CD4-positive, alpha-beta memory T cell (primary cell): Measurements from ENCODE around the gene PPARA. TPM values are rescaled to one million over a fixed set of nuclear protein-coding genes. Genes with fewer than 3 reads are reported as not detected.
A peak's percentile ranks its signal among the peaks of the same experiment; 100 is the strongest.

ENCODE experiments used
- CTCF ChIA-PET: fragments of 350-600 bp; sonication (Branson Sonifier 250); formaldehyde crosslinking; loops from one replicate; lab custom pipeline; 2021; ENCODE audit warnings: inconsistent platforms; ENCODE audit not compliant: partially characterized antibody; lab: Charles Lee
- POLR2A ChIA-PET: fragments of 350-600 bp; sonication (Branson Sonifier 250); formaldehyde crosslinking; loops from one replicate; lab custom pipeline; 2021; ENCODE audit not compliant: partially characterized antibody; lab: Charles Lee
- DNase-seq, 5 donors: peaks; one replicate each; pipeline versions ENCODE4 v3.0.0 to v3.0.0-alpha.2; 2020 to 2022; ENCODE audit warnings: mixed read lengths in 1 of 5
- H3K27ac ChIP-seq: one replicate; pipeline ENCODE4 v1.7.0; 2013; ENCODE audit warnings: low read depth, low read length
- H3K27me3 ChIP-seq: 2 replicates; pipeline ENCODE4 v1.7.0; 2013; ENCODE audit warnings: mild to moderate bottlenecking, low read length, moderate library complexity; ENCODE audit not compliant: insufficient read depth
- H3K36me3 ChIP-seq: 2 replicates; pipeline ENCODE4 v1.7.0; 2013; ENCODE audit warnings: mild to moderate bottlenecking, low read length, moderate library complexity; ENCODE audit not compliant: insufficient read depth
- H3K4me1 ChIP-seq: 2 replicates; pipeline ENCODE4 v1.7.0; 2013; ENCODE audit warnings: mild to moderate bottlenecking, low read length, moderate library complexity; ENCODE audit not compliant: insufficient read depth
- H3K4me3 ChIP-seq, 2 donors: one replicate each; pipeline ENCODE4 v1.7.0; 2013; ENCODE audit warnings: low read length in 2 of 2, mild to moderate bottlenecking in 1 of 2
- H3K9me3 ChIP-seq, 2 donors: one replicate each; pipeline ENCODE4 v1.7.0; 2013; ENCODE audit warnings: low read length in 2 of 2, control low read depth in 1 of 2; ENCODE audit not compliant: control insufficient read depth in 1 of 2
- H3K27ac Mint-ChIP-seq, 7 donors: one replicate each; pipeline ENCODE4 v1.8.0; 2020 to 2021; ENCODE audit warnings: mixed read lengths in 7 of 7, mild to moderate bottlenecking in 6 of 7, inconsistent platforms in 3 of 7, moderate library complexity in 3 of 7
- H3K27me3 Mint-ChIP-seq, 2 donors: one replicate each; pipeline ENCODE4 v1.8.0; 2020 to 2021; ENCODE audit warnings: mixed read lengths in 2 of 2
- H3K36me3 Mint-ChIP-seq, 2 donors: one replicate each; pipeline ENCODE4 v1.8.0; 2020 to 2021; ENCODE audit warnings: mixed read lengths in 2 of 2, inconsistent platforms in 1 of 2, mild to moderate bottlenecking in 1 of 2
- H3K4me1 Mint-ChIP-seq, 4 donors: one replicate each; pipeline ENCODE4 v1.8.0; 2020 to 2021; ENCODE audit warnings: mixed read lengths in 4 of 4, mild to moderate bottlenecking in 1 of 4
- H3K4me3 Mint-ChIP-seq, 8 donors: one replicate each; pipeline ENCODE4 v1.8.0; 2020 to 2021; ENCODE audit warnings: mixed read lengths in 8 of 8, mild to moderate bottlenecking in 7 of 8, moderate library complexity in 6 of 8, inconsistent platforms in 3 of 8
- H3K9me3 Mint-ChIP-seq, 8 donors: one replicate each; pipeline ENCODE4 v1.8.0; 2020 to 2021; ENCODE audit warnings: mixed read lengths in 8 of 8, mild to moderate bottlenecking in 5 of 8, inconsistent platforms in 3 of 8, moderate library complexity in 1 of 8
- intact Hi-C: fragments of 100-400 bp; cut with micrococcal nuclease; formaldehyde crosslinking; loops from one replicate; pipeline ENCODE4 v1.15.1; 2023
- polyA plus RNA-seq, 2 donors: library from polyadenylated mRNA; unstranded; fragments of 300-500 nt; fragmentation: Illumina TruSeq; gene quantifications; one replicate each; pipeline ENCODE4 v1.2.3, GENCODE V29; 2021
- total RNA-seq, 2 experiments: library from RNA; stranded (reverse); gene quantifications; one replicate each; pipeline ENCODE4 v1.2.3, GENCODE V29; 2021

Gene PPARA
- total RNA-seq (10 to 100 TPM; 21.3 to 23.2 TPM), polyA plus RNA-seq (1 to 10 TPM in 1 of 2 donors, under 1 TPM in 1; 0.91 to 5.8 TPM)

DNA sequence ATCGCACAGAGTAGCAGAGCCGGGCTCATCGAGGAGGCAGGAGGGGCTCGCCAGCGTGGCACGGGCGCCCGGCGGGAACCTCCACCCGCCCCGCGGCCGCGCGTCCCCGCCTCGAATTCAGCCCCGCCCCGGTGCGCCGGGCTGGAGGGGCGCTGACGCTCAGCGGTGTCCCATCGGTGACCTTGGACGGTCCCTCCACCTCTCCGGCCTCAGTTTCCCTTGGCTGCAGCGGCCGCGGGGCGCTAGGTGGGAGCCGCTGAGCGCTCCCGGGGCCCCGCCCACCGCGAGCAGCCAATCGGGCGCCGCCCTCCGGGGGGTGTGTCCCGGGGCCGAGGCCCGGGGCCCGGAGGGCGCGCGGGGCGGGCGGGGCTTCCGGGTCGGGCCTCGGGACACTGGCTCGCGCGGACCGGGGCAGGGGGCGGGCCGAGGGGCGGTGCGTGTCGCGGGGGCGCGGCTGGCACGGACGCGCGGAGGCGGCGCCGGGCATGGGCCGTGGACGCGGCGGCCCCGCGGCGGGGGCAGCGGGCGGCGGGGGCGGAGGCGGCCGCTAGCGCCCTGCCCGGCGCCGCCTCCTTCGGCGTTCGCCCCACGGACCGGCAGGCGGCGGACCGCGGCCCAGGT lies at the start of gene PPARA:
Gene PPARA, plus strand, starts transcription at position 493 of the 621 bp plus-strand sequence. CDS start 47,858 bp downstream, outside the sequence.
- H3K4me3 ChIP-seq: peak within 1 kb of the TSS; percentile 57 to 74
- peak within 1 kb of the TSS; percentile 76 to 90 (median 85) for H3K27ac Mint-ChIP-seq
- ChIA-PET CTCF (no interaction called here), POLR2A (interaction anchor here (0.7 to 4.2 kb wide), 6 partner anchors 102 to 156 kb away, joined by 3 to 30 read pairs (median 4); partner anchors contain the start of gene GTSE1)
- peak within 1 kb of the TSS; percentile 61 for H3K27ac ChIP-seq
- H3K27me3 ChIP-seq: no peaks in the 10 kb centered on the region
- DNase-seq: peak; percentile 76 to 86 (median 80)
- no peaks in the 10 kb centered on the region for H3K27me3 Mint-ChIP-seq
- peak within 1 kb of the TSS; percentile 77 to 89 (median 83) for H3K4me3 Mint-ChIP-seq
- intact Hi-C loops: loop anchor here (1.0 kb wide), 1 partner anchor 146 kb away; the partner anchor contains the start of gene GTSE1
- no peaks in the 10 kb centered on the region for H3K9me3 ChIP-seq
- no peaks in the 10 kb centered on the region for H3K36me3 ChIP-seq
- H3K36me3 Mint-ChIP-seq: peaks cover 0 to 12% of the 10 kb centered on the region in 2 donors
- H3K4me1 ChIP-seq: peaks cover 15% of the 10 kb centered on the region
- peaks cover 12 to 26% (median 16%) of the 10 kb centered on the region in 4 donors for H3K4me1 Mint-ChIP-seq
- no peaks in the 10 kb centered on the region for H3K9me3 Mint-ChIP-seq

DNA sequence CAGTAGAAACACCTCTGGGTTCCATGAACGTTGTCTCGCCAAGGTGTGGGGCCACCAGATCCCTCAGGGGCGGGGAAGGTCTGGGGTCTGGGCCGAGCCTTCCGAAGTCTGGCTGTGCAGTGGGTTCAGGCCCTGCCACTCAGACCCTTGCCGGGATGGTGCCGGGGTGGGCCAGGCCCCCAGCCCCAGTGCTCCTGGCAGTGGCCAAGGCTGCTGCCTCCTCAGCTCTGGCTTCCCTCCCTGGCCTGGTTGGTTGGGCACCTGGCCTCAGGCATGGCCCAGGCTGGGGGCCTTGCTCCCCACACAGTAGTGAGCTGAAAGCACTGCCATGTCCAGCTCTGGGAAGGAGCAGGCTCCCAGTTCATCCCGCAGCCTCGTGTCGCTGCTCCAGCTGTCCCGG lies 48.2 kb upstream of the PPARA start:
- Histone ChIP-seq H3K9me3 (no peaks in the 10 kb centered on the region), H3K4me1 (no peaks in the 10 kb centered on the region), H3K27me3 (no peaks in the 10 kb centered on the region), H3K4me3 (no peak overlapping the region), H3K36me3 (peaks cover 3% of the 10 kb centered on the region), H3K27ac (no peak overlapping the region)
- Mint-ChIP-seq H3K27me3 (no peaks in the 10 kb centered on the region), H3K4me3 (no peak overlapping the region), H3K36me3 (peaks cover 0 to 8% of the 10 kb centered on the region in 2 donors), H3K27ac (no peak overlapping the region), H3K9me3 (no peaks in the 10 kb centered on the region), H3K4me1 (peaks cover 0 to 2% (median 0%) of the 10 kb centered on the region in 4 donors)
- intact Hi-C loops: no loop called here
- POLR2A ChIA-PET: no interaction called here
- DNase-seq: no peak
- CTCF ChIA-PET: interaction anchor here (1.7 kb wide), 1 partner anchor 96 kb away, joined by 4 read pairs; no protein-coding TSS in a partner anchor

DNA sequence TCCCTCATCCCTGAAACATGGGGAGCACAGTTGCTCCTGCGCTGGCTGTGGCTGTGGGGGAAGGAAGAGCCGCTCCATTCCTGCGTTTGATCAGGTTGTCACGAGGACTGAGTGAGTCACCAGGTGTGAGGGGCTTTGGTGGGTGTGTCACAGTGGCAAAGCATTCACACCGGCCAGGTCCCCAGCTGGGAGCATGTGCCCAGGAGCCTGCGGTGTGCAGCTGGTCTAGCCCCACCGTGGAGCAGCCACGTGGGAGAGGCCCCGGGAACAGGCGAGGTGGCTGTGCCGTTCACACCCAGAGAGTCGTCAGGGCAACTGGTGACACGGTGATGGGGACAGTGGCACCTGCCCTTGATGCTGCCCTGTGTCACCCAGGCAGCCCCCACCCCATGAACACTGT lies 47.6 kb upstream of the PPARA start:
- Histone ChIP-seq H3K4me1 (no peaks in the 10 kb centered on the region), H3K27ac (no peak overlapping the region), H3K36me3 (peaks cover 3% of the 10 kb centered on the region), H3K27me3 (no peaks in the 10 kb centered on the region), H3K9me3 (no peaks in the 10 kb centered on the region), H3K4me3 (no peak overlapping the region)
- Mint-ChIP-seq H3K4me3 (no peak overlapping the region), H3K4me1 (peaks cover 0 to 2% (median 0%) of the 10 kb centered on the region in 4 donors), H3K27ac (no peak overlapping the region), H3K9me3 (no peaks in the 10 kb centered on the region), H3K27me3 (no peaks in the 10 kb centered on the region), H3K36me3 (peaks cover 0 to 8% of the 10 kb centered on the region in 2 donors)
- no peak for DNase-seq
- intact Hi-C loops: no loop called here
- CTCF ChIA-PET: interaction anchor here (1.7 kb wide), 1 partner anchor 96 kb away, joined by 4 read pairs; no protein-coding TSS in a partner anchor
- POLR2A ChIA-PET: no interaction called here

DNA sequence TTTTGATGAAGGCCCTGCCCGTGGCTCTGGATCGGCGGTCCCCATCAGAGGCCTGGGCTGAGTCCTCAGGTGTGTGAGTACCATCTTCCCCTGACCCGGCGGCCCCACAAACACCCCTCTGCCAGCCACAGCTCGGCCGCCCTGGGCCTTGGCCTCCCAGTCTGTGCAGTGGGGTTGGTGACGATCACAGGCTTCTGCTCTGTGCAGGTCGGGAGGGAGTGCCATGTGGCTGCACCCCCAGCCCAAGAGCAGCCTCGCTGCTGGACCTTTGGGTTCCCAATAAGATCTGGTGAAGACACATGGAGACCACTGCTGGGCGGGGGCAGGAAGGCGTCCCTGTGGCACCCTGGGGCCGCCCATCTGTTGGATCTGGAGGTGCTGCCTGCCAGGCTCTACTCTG lies 47.1 kb upstream of the PPARA start:
- H3K27me3 Mint-ChIP-seq: no peaks in the 10 kb centered on the region
- ChIA-PET POLR2A (no interaction called here), CTCF (no interaction called here)
- H3K4me1 ChIP-seq: no peaks in the 10 kb centered on the region
- H3K4me1 Mint-ChIP-seq: peaks cover 0 to 2% (median 0%) of the 10 kb centered on the region in 4 donors
- DNase-seq: no peak
- no peaks in the 10 kb centered on the region for H3K9me3 Mint-ChIP-seq
- no peak overlapping the region for H3K4me3 ChIP-seq
- H3K27ac ChIP-seq: no peak overlapping the region
- H3K27ac Mint-ChIP-seq: peak overlapping the region in 1 of 7 donors; percentile 52
- no peaks in the 10 kb centered on the region for H3K9me3 ChIP-seq
- no peaks in the 10 kb centered on the region for H3K27me3 ChIP-seq
- intact Hi-C loops: no loop called here
- H3K36me3 Mint-ChIP-seq: peaks cover 0 to 8% of the 10 kb centered on the region in 2 donors
- no peak overlapping the region for H3K4me3 Mint-ChIP-seq
- peaks cover 2% of the 10 kb centered on the region for H3K36me3 ChIP-seq

DNA sequence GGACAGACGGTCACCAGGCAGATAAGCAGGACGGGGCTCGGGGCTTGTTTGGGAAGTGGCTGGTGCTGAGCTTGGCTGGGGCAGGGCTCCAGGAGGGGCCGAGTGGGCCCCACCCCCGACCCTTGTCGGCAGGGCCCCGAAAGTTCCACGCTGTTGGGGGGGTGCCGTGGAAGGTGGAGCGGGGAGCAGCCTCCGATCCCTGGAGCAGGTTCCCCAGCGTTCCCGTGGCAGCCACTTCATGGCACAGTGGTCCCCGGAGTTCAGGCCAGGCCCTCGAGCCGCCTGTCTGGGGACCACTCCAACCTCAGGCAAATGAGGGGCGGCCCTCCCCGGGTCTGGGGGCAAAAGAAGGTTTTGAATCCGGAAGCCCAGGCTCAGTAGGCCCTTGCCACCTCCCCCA lies 46.7 kb upstream of the PPARA start:
- Mint-ChIP-seq H3K4me3 (no peak overlapping the region), H3K27me3 (no peaks in the 10 kb centered on the region), H3K27ac (no peak overlapping the region), H3K36me3 (peaks cover 0 to 8% of the 10 kb centered on the region in 2 donors), H3K4me1 (peaks cover 0 to 2% (median 0%) of the 10 kb centered on the region in 4 donors), H3K9me3 (no peaks in the 10 kb centered on the region)
- no peak overlapping the region for H3K27ac ChIP-seq
- intact Hi-C loops: no loop called here
- no peak for DNase-seq
- no peaks in the 10 kb centered on the region for H3K36me3 ChIP-seq
- H3K9me3 ChIP-seq: no peaks in the 10 kb centered on the region
- H3K4me3 ChIP-seq: no peak overlapping the region
- ChIA-PET POLR2A (no interaction called here), CTCF (no interaction called here)
- H3K27me3 ChIP-seq: no peaks in the 10 kb centered on the region
- no peaks in the 10 kb centered on the region for H3K4me1 ChIP-seq

DNA sequence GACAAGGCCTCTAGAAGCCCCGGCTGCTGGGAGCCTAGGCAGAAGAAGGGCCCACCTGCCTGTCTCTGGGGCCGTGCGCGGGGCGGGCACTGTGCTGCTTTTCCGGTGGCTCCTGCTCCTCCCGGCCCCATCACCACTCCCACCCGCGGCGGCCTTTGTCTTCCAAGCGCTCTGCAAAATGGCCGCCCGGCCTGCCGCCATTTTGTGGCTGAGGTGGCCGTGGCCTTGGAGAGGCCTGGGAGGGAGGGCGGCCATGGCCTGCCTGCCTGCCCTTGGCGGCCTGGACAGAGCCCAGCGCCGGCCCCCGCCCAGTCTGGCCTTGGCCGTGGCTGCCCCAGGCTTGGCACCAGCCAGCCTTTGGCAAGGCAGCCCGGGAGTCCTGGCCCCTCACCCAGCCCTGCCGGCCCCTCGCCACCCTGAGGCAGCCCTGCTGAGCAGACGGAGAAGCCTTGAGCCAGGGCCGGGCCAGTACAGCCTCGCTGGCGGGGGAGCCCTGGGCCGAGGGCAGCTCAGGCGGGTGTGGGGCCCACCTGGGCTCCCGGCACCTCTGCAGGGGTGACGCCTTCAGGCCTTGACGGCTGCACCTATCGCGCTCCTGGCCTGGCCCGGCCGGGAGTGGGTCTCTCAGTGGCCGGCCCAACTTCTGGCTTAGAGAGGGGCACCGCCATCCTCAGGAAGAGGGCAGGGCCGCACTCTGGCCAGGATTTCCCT lies 46.0 kb upstream of the PPARA start:
- POLR2A ChIA-PET: no interaction called here
- H3K4me3 Mint-ChIP-seq: no peak overlapping the region
- Histone ChIP-seq H3K9me3 (no peaks in the 10 kb centered on the region), H3K27me3 (no peaks in the 10 kb centered on the region), H3K4me1 (no peaks in the 10 kb centered on the region), H3K4me3 (no peak overlapping the region), H3K27ac (no peak overlapping the region), H3K36me3 (no peaks in the 10 kb centered on the region)
- H3K27me3 Mint-ChIP-seq: no peaks in the 10 kb centered on the region
- peaks cover 0 to 2% (median 0%) of the 10 kb centered on the region in 4 donors for H3K4me1 Mint-ChIP-seq
- intact Hi-C loops: no loop called here
- H3K9me3 Mint-ChIP-seq: no peaks in the 10 kb centered on the region
- H3K36me3 Mint-ChIP-seq: peaks cover 0 to 10% of the 10 kb centered on the region in 2 donors
- no peak for DNase-seq
- CTCF ChIA-PET: no interaction called here
- no peak overlapping the region for H3K27ac Mint-ChIP-seq

DNA sequence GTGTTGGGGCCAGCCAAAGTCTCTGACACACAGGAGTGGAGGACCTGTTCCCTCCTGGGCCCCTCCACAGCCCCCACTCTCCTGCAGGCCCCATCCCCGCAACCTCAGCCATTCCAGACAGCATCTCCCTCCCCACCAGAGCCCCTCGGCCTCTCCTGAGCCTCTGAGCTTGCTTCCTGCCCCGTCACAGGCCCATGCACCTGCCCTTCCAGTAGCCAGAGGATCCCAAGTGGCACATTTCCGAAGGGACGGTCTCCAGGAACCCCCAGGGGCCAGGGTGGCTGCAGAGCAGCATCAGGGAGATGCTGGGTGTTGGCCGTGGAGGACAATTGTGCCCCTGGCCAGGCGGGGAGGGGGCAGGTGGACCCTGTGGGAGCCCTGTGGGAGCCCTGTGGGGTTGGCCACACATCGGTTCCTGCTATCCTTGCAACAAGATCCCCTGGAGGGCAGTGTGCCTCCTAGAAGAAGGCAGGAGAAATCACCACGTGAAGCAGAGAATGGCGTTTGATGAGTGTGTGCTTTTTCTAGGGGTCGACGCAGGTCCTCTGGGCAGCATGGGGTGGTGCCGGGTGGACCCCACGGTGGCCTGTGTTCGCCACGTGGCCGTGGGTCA lies 45.3 kb upstream of the PPARA start:
- CTCF ChIA-PET: no interaction called here
- H3K36me3 Mint-ChIP-seq: peaks cover 0 to 10% of the 10 kb centered on the region in 2 donors
- H3K4me3 Mint-ChIP-seq: no peak overlapping the region
- Histone ChIP-seq H3K36me3 (no peaks in the 10 kb centered on the region), H3K4me1 (no peaks in the 10 kb centered on the region), H3K4me3 (no peak overlapping the region), H3K27ac (no peak overlapping the region), H3K27me3 (no peaks in the 10 kb centered on the region), H3K9me3 (no peaks in the 10 kb centered on the region)
- intact Hi-C loops: no loop called here
- H3K27me3 Mint-ChIP-seq: no peaks in the 10 kb centered on the region
- no peak for DNase-seq
- H3K4me1 Mint-ChIP-seq: peaks cover 0 to 2% (median 0%) of the 10 kb centered on the region in 4 donors
- POLR2A ChIA-PET: no interaction called here
- H3K9me3 Mint-ChIP-seq: no peaks in the 10 kb centered on the region
- H3K27ac Mint-ChIP-seq: no peak overlapping the region
